ENCODE data around the gene EIF5A. TPM values are rescaled to one million over a fixed set of nuclear protein-coding genes. Genes with fewer than 3 reads are reported as not detected.
A peak's percentile ranks its signal among the peaks of the same experiment; 100 is the strongest.

Gene EIF5A
- total and polyA plus RNA-seq, 2 of the 8 experiments (the other 6 are each of a cell fraction or from before 2014, with no cell fraction given), result 717 to 1,172 TPM

DNA sequence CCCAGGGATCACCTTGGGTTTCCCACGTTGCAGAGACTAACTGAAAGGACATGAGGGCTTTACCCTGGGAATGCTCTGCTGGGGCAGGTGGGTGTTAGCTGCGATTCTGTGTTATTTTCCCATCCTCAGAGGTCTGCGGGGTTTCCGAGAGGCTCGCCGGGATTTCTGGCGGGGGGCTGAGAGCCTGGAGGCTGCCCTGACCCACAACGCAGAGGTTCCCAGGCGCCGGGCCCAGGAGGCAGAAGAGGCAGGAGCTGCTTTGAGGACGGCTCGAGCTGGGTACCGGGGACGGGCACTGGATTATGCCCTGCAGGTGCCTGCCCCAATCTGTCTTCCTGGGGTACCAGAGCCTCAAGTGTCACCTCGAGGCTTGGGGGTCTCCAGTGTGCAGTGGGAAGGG lies 35.8 kb downstream of the EIF5A start:
- H3K14ac ChIP-seq (ENCODE audit: insufficient read length), result no peak overlapping the region
- H4K8ac ChIP-seq (ENCODE audit: extremely low read depth, insufficient read depth, low read length), result peak overlapping the region; percentile 5; the same call in 1 of the 2 replicates
- no peaks in the 10 kb centered on the region for H3K79me2 ChIP-seq (ENCODE audit: control insufficient read depth in 1 of 2, insufficient read depth in 2 of 2, low read length in 2 of 2)
- no peak overlapping the region for H3K18ac ChIP-seq (ENCODE audit: extremely low read depth, low read length)
- no peaks in the 10 kb centered on the region for H3K4me1 ChIP-seq (replicated peaks in 1 of 4; ENCODE audit: control insufficient read depth in 3 of 4, insufficient read depth in 4 of 4, low read length in 3 of 4)
- no peak overlapping the region for H4K91ac ChIP-seq (replicated peaks; ENCODE audit: insufficient read length, low read length)
- CTCF ChIA-PET (ENCODE audit: partially characterized antibody), result interaction anchor here (0.5 to 14.1 kb wide), 7 partner anchors 10 to 303 kb away, joined by 3 to 167 read pairs (median 3); partner anchors contain the start of genes NEURL4 and TMEM95
- H3K36me3 ChIP-seq (ENCODE audit: control insufficient read depth in 2 of 4, insufficient read depth in 4 of 4, low read length in 3 of 4), result no peaks in the 10 kb centered on the region; a peak in 1 of 8 replicates
- no peak overlapping the region for H3K4ac ChIP-seq (replicated peaks; ENCODE audit: insufficient read length, low read depth, low read length)
- no peak overlapping the region for H3K56ac ChIP-seq (replicated peaks; ENCODE audit: insufficient read length, low read depth, low read length)
- TF ChIP-seq USF2 (IDR thresholded peaks at IDR 0.05; ENCODE audit: low read length) (no peak), SP4 (IDR thresholded peaks at IDR 0.05; ENCODE audit: low read length) (no peak), RXRA (IDR thresholded peaks at IDR 0.05; ENCODE audit: insufficient read depth, low read depth, low read length) (no peak), GTF2F1 (IDR thresholded peaks at IDR 0.05; ENCODE audit: borderline replicate concordance, low read depth, low read length) (no peak)
- H3K9ac ChIP-seq (replicated peaks in 1 of 4; ENCODE audit: extremely low read depth in 1 of 4, low read depth in 3 of 4, low read length in 3 of 4), result no peak overlapping the region
- no peaks in the 10 kb centered on the region for H3K79me1 ChIP-seq (ENCODE audit: low read depth, low read length)
- no peak overlapping the region for H3K27ac ChIP-seq (ENCODE audit: low read depth, low read length)
- H3K4me2 ChIP-seq (ENCODE audit: insufficient read depth in 1 of 2, low read depth in 2 of 2, low read length in 2 of 2), result no peak overlapping the region
- H2AFZ ChIP-seq (ENCODE audit: low read length), result no peak overlapping the region
- no peak overlapping the region for H2BK20ac ChIP-seq (ENCODE audit: low read length)
- no peak overlapping the region for H2AK5ac ChIP-seq (ENCODE audit: low read depth, low read length)
- H4K20me1 ChIP-seq (replicated peaks in 1 of 2; ENCODE audit: control insufficient read depth in 1 of 2, insufficient read depth in 2 of 2, low read length in 2 of 2), result no peaks in the 10 kb centered on the region
- H2BK5ac ChIP-seq (ENCODE audit: low read depth, low read length), result no peak overlapping the region
- no peak overlapping the region for H3K23ac ChIP-seq (ENCODE audit: insufficient read length)
- no peak overlapping the region for H2BK12ac ChIP-seq (ENCODE audit: low read depth, low read length)
- POLR2A ChIA-PET (ENCODE audit: partially characterized antibody), result interaction anchor here (1.0 to 3.7 kb wide), 7 partner anchors 13 to 218 kb away, joined by 3 to 20 read pairs (median 3); partner anchors contain the start of gene NEURL4
- H2BK120ac ChIP-seq (replicated peaks; ENCODE audit: low read depth, low read length), result no peak overlapping the region
- no peak overlapping the region for H2BK15ac ChIP-seq (ENCODE audit: low read length)
- H3K27me3 ChIP-seq (replicated peaks in 1 of 4; ENCODE audit: control insufficient read depth in 3 of 4, extremely low read depth in 1 of 4, insufficient read depth in 3 of 4, low read length in 3 of 4), result no peaks in the 10 kb centered on the region
- no peak overlapping the region for H3K4me3 ChIP-seq (ENCODE audit: extremely low read depth in 1 of 4, insufficient read depth in 2 of 4, low read depth in 3 of 4, low read length in 4 of 4)
- WGBS, 2 experiments (ENCODE audit: extremely low coverage in 1 of 2, insufficient coverage in 1 of 2, insufficient read length in 1 of 2, insufficient replicate concordance in 2 of 2, low coverage in 1 of 2, low lambda C conversion rate in 2 of 2, missing lambda C conversion rate in 1 of 2), result 94% methylated on average over 15 of the region's 15 CpGs; no CpG with 5 or more reads in 1 of the 2 experiments
- H3K9me3 ChIP-seq (ENCODE audit: insufficient read depth in 2 of 2, low read depth in 1 of 2, low read length in 1 of 2), result no peaks in the 10 kb centered on the region
- H4K5ac ChIP-seq (ENCODE audit: insufficient read length, low read depth, low read length), result no peak overlapping the region
- DNase-seq (ENCODE audit: low read depth in 1 of 2, low spot score in 2 of 2), result no peak
- H3K23me2 ChIP-seq (ENCODE audit: low read depth, low read length), result no peaks in the 10 kb centered on the region
- no peak for FAIRE-seq

All from H1 (cell line).